ENCODE data around the gene FER. TPM values are rescaled to one million over a fixed set of nuclear protein-coding genes. Genes with fewer than 3 reads are reported as not detected.

The FER gene
- total and polyA plus RNA-seq, 2 of the 8 experiments (the other 6 are each of a cell fraction or from before 2014, with no cell fraction given): 1.3 to 15.8 TPM

DNA sequence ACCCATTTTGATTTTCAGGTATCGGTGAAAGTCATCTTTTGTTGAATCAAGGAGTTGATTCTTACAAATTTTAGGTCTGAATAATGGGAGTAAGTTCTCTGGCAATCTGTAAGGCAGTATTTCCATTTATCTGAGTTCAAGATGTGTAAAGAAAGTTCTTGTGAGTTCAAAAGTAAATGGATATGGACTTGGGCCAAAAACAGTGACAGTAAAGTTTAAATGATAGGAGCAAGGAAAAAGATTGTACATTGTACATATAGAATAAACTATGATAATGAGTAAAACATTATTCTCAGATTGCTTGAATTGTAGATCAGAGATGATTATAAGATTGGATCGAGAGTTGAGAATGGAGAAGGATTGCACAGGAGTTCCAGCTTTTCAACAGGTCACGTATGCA, 332.8 kb downstream of the FER start (continued):
- TF ChIP-seq CREB1 (IDR thresholded peaks at IDR 0.05) (no peak), SIN3A (conservative IDR thresholded peaks at IDR 0.05 in 1 of 2, IDR thresholded peaks at IDR 0.05 in 1 of 2; ENCODE audit: low read depth in 1 of 2, low read length in 2 of 2) (no peak)
